ENCODE results near the gene SEC16A.

SEC16A gene

GRCh38 chr9:136519263-136520052 lies 36.6 kb upstream of the SEC16A start:
- no peak for DNase-seq (ENCODE audit: extremely low read depth in 1 of 2, low read depth in 1 of 2)

DNA sequence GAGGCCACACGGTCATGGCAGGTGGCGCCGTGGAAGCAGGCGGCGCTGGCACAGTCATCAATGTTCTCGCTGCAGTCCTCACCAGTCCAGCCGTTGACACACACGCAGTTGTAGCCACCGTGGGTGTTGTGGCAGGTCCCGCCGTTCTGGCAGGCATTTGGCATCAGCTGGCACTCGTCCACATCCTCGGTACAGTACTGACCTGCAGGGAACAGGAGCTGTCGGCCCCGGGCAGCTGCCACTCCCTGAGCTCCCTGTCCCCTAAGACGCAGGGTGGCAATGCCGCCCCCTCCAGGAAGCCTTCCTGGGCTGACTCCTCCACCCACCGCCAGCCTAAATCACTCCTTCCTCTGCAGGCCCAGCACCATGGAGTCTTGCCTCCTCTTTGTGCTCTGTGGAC lies 35.8 kb upstream of the SEC16A start:
- no peak for DNase-seq (ENCODE audit: extremely low read depth in 1 of 2, low read depth in 1 of 2)

DNA sequence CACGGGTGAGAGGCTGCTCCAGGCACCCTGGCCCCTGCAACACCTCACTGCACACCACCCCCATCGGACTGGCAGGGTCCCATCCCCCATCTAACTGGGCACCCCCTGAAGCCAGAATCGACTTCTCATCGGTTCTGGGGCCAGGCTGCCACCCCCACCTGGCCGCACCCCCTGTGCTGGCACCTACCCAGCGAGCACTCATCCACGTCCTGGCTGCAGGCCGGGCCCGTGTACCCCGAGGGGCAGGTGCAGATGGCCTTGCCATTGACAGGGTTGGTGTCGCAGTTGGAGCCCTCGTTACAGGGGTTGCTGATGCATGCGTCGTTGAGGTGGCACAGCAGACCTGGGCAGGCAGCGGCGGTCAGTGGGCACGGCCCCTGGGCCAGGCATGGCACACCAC lies 35.1 kb upstream of the SEC16A start:
- no peak for DNase-seq (ENCODE audit: extremely low read depth in 1 of 2, low read depth in 1 of 2)

- DNase-seq (ENCODE audit: extremely low read depth in 1 of 2, low read depth in 1 of 2): no peak
Measured at GRCh38 chr9:136517012-136517743, 34.3 kb upstream of the SEC16A start.

GRCh38 chr9:136516191-136516654 lies 33.4 kb upstream of the SEC16A start:
- no peak for DNase-seq (ENCODE audit: extremely low read depth in 1 of 2, low read depth in 1 of 2)

DNA sequence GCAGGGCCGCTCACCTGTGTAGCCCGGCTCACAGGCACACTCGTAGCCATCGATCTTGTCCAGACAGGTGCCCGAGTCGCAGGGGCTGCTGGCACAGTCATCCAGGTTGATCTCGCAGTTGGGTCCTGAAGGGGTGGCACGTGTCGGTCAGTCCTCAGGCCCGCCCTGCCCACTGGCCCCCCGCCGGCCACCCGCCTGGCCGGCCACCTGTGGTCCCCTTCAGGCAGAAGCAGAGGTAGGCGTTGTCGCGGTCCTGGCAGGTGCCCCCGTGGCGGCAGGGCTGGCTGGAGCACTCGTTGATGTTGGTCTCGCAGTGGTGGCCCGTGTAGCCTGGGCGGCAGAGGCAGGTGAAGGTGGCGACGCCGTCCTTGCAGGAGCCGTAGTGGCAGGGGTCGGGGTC lies 32.4 kb upstream of the SEC16A start:
- no peak for DNase-seq (ENCODE audit: extremely low read depth in 1 of 2, low read depth in 1 of 2)

GRCh38 chr9:136514022-136514714 lies 31.3 kb upstream of the SEC16A start:
- DNase-seq (ENCODE audit: extremely low read depth in 1 of 2, low read depth in 1 of 2): no peak

DNA sequence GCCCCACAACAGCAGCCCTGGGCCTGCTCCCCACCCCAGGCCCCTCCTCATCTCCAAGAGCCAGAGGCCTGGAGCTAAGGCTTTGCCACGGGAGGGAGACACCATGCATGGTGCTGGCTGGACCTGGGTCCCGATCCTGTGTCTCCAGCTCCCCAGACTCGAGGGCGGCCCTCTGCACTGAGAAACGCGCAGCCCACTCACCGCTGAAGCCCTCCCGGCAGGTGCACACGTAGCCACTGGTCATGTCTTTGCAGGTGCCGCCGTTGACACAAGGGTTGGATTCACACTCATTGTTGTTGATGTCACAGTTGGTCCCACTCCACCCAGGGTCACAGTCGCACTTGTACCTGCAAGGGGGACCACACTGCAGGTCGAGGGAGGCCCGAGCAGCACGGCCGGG lies 30.4 kb upstream of the SEC16A start:
- DNase-seq (ENCODE audit: extremely low read depth in 1 of 2, low read depth in 1 of 2): no peak

DNA sequence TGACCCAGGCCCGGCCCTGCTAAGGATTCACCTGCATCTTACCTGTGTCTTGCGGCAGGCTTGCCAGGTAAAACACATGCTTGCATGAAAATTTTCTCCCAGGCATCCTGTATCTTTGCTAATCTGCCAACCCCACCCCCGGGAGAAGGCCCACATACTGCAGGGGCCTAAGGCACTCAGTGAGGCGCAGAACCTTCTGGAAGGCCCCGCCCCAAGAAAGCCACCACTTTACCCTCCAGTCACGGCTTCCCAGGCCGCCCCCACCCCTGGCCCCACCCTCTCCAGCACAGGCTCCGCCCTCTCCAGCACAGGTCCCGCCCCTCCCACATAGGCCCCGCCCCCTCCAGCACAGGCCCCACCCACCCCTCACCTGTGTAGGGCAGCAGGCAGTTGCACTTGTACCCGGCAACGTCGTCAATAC lies 29.8 kb upstream of the SEC16A start:
- no peak for DNase-seq (ENCODE audit: extremely low read depth in 1 of 2, low read depth in 1 of 2)

- DNase-seq (ENCODE audit: extremely low read depth in 1 of 2, low read depth in 1 of 2): no peak
Measured at GRCh38 chr9:136511670-136512592, 29.1 kb upstream of the SEC16A start.

- DNase-seq (ENCODE audit: extremely low read depth in 1 of 2, low read depth in 1 of 2): no peak
Measured at GRCh38 chr9:136511144-136511669, 28.4 kb upstream of the SEC16A start.

GRCh38 chr9:136510561-136510960 lies 27.7 kb upstream of the SEC16A start:
- DNase-seq (ENCODE audit: extremely low read depth in 1 of 2, low read depth in 1 of 2): no peak

GRCh38 chr9:136509549-136509948 lies 26.7 kb upstream of the SEC16A start:
- DNase-seq (ENCODE audit: extremely low read depth in 1 of 2, low read depth in 1 of 2): no peak

DNA sequence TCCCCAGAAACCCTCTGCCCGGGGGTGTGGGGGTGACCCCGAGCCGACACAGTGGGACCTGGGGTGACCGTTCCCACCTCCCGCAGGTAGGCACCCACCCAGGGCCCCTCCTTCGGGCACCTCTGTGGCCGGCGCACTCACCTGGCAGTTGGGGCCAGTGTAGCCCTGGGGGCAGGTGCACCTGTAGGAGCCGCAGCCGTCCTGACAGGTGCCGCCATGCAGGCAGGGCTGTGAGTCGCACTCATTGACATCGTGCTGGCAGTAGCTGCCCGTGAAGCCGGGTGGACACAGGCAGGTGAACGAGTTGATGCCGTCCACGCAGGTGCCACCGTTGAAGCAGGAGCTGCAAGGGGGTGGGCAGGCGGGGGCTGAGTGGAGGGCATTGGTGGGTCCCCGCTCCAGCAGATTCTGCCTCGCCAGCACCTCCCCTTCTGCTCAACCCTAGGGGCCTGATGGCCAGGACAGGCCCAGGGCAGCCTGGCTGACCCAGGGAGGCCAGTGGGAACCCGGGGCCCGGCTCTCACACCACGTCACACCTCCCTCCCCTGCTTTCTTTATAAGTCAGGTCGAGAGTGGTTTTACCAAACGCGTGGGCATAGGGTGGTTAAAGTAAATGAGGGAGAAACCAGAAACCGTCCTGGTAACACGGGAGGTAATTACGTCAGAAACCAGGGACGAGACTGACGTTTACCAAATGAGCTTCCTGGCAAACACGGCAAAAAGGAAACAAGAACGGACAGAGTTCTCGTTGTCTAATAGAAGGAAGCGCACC lies 26.1 kb upstream of the SEC16A start:
- DNase-seq (ENCODE audit: extremely low read depth in 1 of 2, low read depth in 1 of 2): no peak

DNA sequence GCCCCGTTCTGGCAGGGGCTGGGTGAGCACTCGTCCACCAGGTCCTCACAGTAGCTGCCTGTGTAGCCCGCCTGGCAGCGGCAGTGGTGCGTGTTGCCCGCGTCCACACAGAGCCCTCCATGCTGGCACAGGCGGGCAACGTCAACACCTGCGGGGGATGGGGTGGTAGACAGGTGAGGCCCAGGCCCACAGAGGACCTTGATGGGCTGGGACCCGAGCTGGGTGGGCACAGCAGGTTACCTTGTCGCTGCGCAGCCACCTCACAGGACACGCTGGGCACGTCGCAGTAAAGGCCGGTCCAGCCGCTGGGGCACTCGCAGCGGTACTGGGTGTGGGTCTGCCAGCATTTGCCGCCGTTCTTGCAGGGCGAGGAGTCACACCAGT lies 25.1 kb upstream of the SEC16A start:
- DNase-seq (ENCODE audit: extremely low read depth in 1 of 2, low read depth in 1 of 2): no peak

- no peak for DNase-seq (ENCODE audit: extremely low read depth in 1 of 2, low read depth in 1 of 2)
Measured at GRCh38 chr9:136507221-136507991, 24.6 kb upstream of the SEC16A start.

DNA sequence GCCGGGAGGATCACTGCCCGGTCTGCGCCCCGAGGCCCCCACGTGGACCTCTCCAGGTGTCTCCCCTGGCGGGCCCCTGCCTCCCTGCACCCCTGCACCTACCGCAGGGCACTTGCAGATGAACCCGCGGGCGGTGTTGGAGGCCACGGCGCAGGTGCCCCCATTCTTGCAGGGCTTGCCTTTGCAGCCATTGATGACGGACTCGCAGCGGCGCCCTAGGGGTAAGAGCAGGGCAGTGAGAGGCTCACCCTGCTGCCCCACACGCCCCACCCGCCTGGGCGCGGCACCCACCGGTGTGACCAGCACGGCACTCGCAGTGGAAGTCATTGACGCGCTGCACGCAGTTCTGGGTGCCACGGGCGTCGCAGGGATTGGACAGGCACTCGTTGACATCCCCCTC lies 23.6 kb upstream of the SEC16A start:
- DNase-seq (ENCODE audit: extremely low read depth in 1 of 2, low read depth in 1 of 2): no peak

GRCh38 chr9:136505406-136506403 lies 22.9 kb upstream of the SEC16A start:
- DNase-seq (ENCODE audit: extremely low read depth in 1 of 2, low read depth in 1 of 2): no peak

All from stimulated activated CD8-positive, alpha-beta memory T cell treated with anti-CD3 and anti-CD28 coated beads, Interleukin-7, amount 100 ng/mL, for 48 hours (primary cell).